Skeletal muscle tissue (tissue), 4 donors: ENCODE measurements around the gene CASTOR1. TPM values are rescaled to one million over a fixed set of nuclear protein-coding genes. Genes with fewer than 3 reads are reported as not detected.

Source experiments
- H3K27ac ChIP-seq: one replicate; pipeline ENCODE4 v1.7.0; 2013; ENCODE audit warnings: mild to moderate bottlenecking, low read depth, low read length, inconsistent platforms
- H3K27me3 ChIP-seq, 3 donors: one replicate each; pipeline ENCODE4 v1.7.0; 2013; ENCODE audit warnings: low read length in 3 of 3; ENCODE audit not compliant: control insufficient read depth in 3 of 3, insufficient read depth in 3 of 3
- H3K36me3 ChIP-seq, 3 donors: one replicate each; pipeline ENCODE4 v1.7.0; 2013; ENCODE audit warnings: low read length in 3 of 3; ENCODE audit not compliant: control insufficient read depth in 3 of 3, insufficient read depth in 3 of 3
- H3K4me1 ChIP-seq, 3 donors: one replicate each; pipeline ENCODE4 v1.7.0; 2013; ENCODE audit warnings: low read length in 3 of 3, mild to moderate bottlenecking in 3 of 3; ENCODE audit not compliant: control insufficient read depth in 3 of 3, insufficient read depth in 3 of 3
- H3K4me3 ChIP-seq, 3 donors: one replicate each; pipeline ENCODE4 v1.7.0; 2013; ENCODE audit warnings: low read length in 3 of 3
- H3K9ac ChIP-seq, 3 donors: one replicate each; pipeline ENCODE4 v1.7.0; 2013; ENCODE audit warnings: low read length in 3 of 3, mild to moderate bottlenecking in 3 of 3, moderate library complexity in 2 of 3, low read depth in 1 of 3
- H3K9me3 ChIP-seq, 3 donors: one replicate each; pipeline ENCODE4 v1.7.0; 2013; ENCODE audit warnings: low read length in 3 of 3; ENCODE audit not compliant: control insufficient read depth in 3 of 3
- total RNA-seq: library from RNA; depleted of rRNA; stranded (reverse); fragments of >200 nt; gene quantifications from one replicate; pipeline ENCODE4 v1.2.3, GENCODE V29; 2014
- donor health status: Osteomylitis.

Gene CASTOR1
- total RNA-seq, 1 donor from 2014 or later = 2.6 TPM

DNA sequence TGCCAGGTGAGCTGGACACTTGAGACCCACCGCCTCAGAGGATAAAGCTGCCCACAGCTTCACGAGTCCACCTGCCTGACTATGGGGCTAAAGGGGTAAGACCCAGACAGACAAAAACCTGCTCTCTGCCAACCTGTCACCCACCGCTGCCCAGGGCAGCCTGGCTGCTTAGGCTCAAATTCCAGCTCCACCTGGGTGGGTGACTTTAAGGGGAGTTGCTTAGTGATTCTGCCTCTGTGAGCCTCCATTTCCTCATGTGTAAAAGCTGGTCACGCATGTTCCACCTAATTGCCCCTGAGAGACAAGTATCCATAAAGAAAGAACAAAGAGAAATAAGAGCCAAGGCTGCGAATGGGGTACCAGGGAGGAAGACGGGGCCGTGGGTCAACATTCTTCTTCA is 3.7 kb upstream of the CASTOR1 start:
- peaks cover 31 to 37% (median 35%) of the 10 kb centered on the region in 3 donors for H3K4me1 ChIP-seq
- H3K27me3 ChIP-seq = no peaks in the 10 kb centered on the region
- no peak overlapping the region for H3K27ac ChIP-seq
- peaks cover 24 to 34% (median 30%) of the 10 kb centered on the region in 3 donors for H3K36me3 ChIP-seq
- H3K9me3 ChIP-seq = no peaks in the 10 kb centered on the region
- no peak overlapping the region for H3K9ac ChIP-seq
- no peak overlapping the region for H3K4me3 ChIP-seq

DNA sequence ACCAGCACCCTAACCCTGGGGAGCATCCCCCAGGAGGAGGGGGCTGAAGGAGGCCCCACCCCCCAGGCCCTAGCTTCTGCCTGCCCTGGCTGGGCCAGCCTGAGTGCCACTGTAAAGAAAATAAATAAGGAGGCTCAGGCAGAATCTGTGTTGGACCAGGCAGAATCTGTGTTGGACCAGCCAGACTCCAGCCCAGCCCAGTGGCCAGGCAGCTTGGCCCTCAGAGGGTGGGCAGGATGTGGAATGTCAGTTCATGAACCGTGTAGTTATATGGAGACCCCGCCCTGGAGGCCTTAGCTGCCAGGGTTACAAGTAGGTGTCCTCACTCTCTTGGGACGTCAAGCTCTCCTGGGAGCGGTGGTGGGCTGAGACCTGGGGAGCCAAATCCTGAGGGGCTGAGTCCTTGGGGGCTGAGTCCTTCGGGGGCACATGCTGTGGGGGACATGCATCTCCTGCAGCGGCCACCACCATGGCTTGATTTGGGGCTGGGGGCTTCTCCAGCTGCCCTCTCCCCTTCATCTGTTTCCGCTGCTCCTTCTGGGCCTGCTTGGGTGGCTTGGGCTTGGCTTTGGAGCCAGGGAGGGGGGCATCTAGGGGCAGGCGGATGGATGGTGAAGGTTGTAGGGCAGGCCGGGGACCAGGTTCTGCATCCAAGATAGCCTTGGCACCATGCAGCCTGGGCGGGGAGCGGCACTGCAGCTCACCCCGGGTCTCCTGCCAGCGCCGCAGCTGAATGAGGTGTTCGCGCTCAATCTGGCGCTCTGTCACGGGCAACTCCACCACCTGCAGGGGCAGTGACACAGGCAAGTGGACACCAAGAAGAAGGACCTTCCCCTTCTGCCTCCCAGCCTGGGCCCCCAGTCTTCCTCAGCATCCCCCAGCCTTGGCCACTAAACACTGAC is 3.0 kb upstream of the CASTOR1 start:
- Histone ChIP-seq H3K36me3 (peaks cover 20 to 28% (median 27%) of the 10 kb centered on the region in 3 donors), H3K9ac (peak overlapping the region in 1 of 3 donors; percentile 8), H3K4me1 (peaks cover 35 to 41% (median 37%) of the 10 kb centered on the region in 3 donors), H3K4me3 (no peak overlapping the region), H3K27me3 (no peaks in the 10 kb centered on the region), H3K9me3 (no peaks in the 10 kb centered on the region), H3K27ac (peak overlapping the region; percentile 71)

DNA sequence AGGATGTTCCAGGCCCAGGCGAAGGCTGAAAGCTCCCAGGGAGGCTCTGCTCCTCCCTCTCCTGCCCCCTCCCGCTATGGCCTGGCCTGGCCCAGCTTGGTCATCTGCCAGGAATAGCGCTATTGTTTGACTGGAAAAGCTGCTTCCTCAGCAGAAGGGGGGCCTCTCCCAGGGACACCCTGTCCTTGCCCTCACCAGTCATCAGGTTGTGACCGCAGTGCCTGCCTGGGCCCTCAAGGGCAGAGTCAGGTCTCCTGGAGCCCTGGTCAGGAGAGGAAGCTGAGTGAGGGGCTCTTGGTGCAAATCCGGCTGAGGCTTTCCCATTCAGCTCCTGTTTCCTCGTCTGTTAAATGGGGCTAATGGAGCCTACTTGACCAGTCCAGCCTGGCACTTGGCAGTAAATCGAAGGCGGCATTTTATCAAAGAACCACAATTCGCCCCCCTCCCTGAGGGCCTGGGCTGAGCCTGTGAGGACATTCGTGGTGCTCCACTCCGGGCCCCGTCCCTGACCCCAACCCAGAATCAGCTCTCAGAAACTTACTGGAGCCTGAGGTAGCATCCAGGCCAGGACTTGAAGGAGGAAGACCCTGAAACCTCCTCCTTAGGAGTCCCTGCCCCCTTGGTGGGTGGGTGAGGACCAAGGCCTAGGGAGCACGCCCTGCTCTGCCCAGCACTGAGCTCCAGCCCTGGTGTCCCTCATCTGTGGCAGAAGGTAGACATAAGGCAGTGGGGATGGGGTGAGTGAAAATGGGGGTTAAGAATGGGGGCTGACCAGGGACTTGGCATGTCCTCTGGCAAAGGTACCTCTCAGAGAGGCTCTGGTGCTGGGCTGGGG is 2.0 kb upstream of the CASTOR1 start:
- Histone ChIP-seq H3K4me1 (peaks cover 35 to 43% (median 37%) of the 10 kb centered on the region in 3 donors), H3K9ac (peak overlapping the region in 1 of 3 donors; percentile 70), H3K9me3 (no peaks in the 10 kb centered on the region), H3K36me3 (peaks cover 18 to 23% (median 22%) of the 10 kb centered on the region in 3 donors), H3K27ac (peak overlapping the region; percentile 71), H3K4me3 (peak overlapping the region in 1 of 3 donors; percentile 35), H3K27me3 (no peaks in the 10 kb centered on the region)

DNA sequence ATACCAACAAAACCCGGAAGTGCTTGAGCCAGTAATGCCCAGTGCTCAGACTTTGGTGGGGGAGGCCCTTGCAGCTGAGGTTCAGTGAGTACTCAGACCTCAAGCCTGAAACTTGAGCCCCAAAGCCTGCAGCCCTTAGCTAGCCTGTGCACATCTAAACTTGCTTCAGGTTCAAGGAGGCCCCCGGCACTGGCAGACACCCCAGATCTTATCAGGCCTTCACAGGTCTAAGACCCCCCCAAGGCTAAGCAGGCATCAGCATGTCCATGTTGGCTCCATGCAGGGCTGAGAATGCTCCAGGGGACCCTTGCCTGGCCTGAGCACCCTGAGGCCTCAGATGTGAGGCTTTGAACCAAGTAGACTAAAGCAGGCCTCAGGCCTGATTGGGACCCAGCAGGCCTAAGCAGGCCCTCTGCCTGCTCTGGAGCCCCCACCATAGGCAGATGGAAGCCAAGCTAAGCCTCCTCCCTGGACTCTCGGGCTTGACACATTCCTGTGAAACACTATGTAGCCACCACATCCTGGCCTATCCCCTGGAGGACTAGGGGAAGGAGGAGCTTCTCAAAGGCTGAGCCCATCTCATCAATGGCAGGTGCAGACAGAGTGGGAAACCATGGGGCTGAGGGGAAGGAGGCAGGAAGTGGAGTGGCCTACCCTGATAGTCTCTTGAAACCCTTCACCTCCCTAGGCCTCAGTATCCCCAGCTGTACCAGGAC is 1.2 kb upstream of the CASTOR1 start:
- Histone ChIP-seq H3K9me3 (no peaks in the 10 kb centered on the region), H3K4me1 (peaks cover 35 to 43% (median 37%) of the 10 kb centered on the region in 3 donors), H3K9ac (peak overlapping the region in 2 of 3 donors; percentile 50 to 70), H3K27me3 (no peaks in the 10 kb centered on the region), H3K4me3 (peak overlapping the region; percentile 71 to 83 (median 81)), H3K36me3 (peaks cover 18 to 22% (median 19%) of the 10 kb centered on the region in 3 donors), H3K27ac (peak overlapping the region; percentile 71)

DNA sequence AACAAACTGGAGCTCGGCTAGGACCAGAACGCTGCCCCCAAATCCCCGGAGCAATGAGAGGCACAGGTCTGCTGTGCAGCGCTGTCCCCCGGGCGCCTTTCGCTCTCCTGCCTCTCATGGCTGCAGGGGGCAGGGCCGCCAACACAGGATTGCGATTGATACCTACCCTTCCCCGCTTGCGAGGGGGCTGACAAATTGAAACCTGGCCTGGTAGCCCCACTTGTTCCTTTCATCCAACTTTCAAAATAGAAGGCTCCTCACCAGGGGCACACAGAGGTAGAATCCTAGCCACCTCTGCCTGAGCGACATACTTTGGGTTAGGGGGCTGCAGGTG is 642 bp upstream of the CASTOR1 start:
- no peaks in the 10 kb centered on the region for H3K27me3 ChIP-seq
- H3K4me1 ChIP-seq = peaks cover 35 to 43% (median 37%) of the 10 kb centered on the region in 3 donors
- peak overlapping the region; percentile 71 to 83 (median 81) for H3K4me3 ChIP-seq
- H3K36me3 ChIP-seq = peaks cover 16 to 19% (median 18%) of the 10 kb centered on the region in 3 donors
- no peaks in the 10 kb centered on the region for H3K9me3 ChIP-seq
- H3K9ac ChIP-seq = peak overlapping the region; percentile 50 to 72 (median 70)
- H3K27ac ChIP-seq = peak overlapping the region; percentile 71

DNA sequence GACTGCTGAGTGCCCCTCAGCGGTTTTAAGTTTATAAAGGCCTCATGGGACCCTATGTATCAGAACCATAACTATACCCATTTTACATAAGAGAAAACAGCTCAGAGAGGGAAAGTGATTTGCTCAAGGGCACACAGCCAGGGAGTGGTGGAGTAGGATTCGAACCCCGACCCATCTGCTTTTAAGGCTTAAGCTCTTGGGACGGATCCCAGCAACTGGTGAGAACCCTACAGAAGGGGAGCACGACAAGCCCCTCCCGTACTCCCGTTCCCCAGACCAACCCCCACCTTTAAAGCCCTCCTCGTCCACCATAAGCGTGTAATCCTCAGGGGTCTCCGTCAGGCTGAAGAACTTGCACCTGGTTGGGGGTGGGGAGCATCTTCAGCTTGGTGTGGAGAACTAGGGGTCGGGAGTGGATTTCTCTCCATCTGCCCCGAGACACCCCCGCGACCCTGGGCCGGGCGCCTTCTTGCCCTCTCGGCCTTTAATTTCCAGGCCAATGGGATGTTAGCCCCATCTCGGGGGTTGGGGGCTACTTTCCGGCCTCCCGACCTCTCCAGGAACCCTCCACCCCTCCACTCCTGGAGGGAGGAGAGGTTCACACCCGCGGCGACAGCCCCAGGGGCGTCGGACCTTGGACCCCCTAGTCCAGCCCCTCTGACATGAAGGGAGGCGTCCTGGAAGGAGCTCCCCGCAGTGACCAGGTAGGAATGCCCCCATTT is 725 bp downstream of the CASTOR1 start:
- H3K27ac ChIP-seq = peak overlapping the region; percentile 67
- peak overlapping the region; percentile 74 to 83 (median 81) for H3K4me3 ChIP-seq
- peaks cover 35 to 43% (median 37%) of the 10 kb centered on the region in 3 donors for H3K4me1 ChIP-seq
- peaks cover 7 to 11% (median 10%) of the 10 kb centered on the region in 3 donors for H3K36me3 ChIP-seq
- H3K27me3 ChIP-seq = no peaks in the 10 kb centered on the region
- H3K9ac ChIP-seq = peak overlapping the region; percentile 65 to 86 (median 80)
- H3K9me3 ChIP-seq = no peaks in the 10 kb centered on the region

DNA sequence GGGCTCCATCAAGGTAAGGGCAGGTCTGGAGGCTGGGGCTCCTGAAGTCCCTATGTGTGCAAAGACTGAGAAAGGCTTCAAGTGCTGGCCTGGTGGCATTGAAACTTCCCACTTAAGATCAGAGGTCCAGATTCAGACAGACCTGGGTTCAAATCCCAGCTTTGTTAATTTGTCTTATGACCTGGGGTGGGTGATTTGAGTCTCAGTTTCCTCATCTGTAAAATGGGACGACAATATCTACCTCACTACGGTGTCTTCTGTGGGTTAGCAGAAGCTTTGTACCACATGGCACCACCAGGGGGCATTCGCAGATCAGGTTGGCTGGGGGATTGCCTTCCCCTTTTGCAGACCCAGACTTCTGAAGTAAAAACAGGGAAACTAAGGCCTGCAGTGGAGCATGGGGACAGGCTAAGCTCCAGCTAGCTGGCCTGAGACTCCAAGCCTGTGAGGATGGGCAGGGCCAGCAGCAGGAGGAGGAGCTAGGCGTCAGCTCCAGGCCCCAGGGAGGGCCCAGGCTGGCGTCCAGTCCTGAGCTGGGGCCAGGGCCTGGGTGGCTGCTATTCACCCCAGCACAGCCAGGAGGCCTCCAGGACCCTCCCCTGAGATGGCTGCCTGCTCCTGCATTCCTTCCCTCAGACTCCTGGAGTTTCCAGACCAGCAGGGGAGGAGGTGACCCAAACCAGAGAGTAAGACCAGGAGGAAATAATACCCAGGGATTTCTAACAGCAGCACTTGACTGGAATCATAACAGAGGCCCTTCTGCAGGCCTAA is 1.5 kb downstream of the CASTOR1 start:
- Histone ChIP-seq H3K4me1 (peaks cover 35 to 43% (median 37%) of the 10 kb centered on the region in 3 donors), H3K27me3 (no peaks in the 10 kb centered on the region), H3K4me3 (peak overlapping the region; percentile 74 to 83 (median 81)), H3K36me3 (peaks cover under 1 to 5% (median 2%) of the 10 kb centered on the region in 3 donors), H3K9ac (peak overlapping the region in 2 of 3 donors; percentile 60 to 80), H3K9me3 (no peaks in the 10 kb centered on the region), H3K27ac (peak overlapping the region; percentile 67)

DNA sequence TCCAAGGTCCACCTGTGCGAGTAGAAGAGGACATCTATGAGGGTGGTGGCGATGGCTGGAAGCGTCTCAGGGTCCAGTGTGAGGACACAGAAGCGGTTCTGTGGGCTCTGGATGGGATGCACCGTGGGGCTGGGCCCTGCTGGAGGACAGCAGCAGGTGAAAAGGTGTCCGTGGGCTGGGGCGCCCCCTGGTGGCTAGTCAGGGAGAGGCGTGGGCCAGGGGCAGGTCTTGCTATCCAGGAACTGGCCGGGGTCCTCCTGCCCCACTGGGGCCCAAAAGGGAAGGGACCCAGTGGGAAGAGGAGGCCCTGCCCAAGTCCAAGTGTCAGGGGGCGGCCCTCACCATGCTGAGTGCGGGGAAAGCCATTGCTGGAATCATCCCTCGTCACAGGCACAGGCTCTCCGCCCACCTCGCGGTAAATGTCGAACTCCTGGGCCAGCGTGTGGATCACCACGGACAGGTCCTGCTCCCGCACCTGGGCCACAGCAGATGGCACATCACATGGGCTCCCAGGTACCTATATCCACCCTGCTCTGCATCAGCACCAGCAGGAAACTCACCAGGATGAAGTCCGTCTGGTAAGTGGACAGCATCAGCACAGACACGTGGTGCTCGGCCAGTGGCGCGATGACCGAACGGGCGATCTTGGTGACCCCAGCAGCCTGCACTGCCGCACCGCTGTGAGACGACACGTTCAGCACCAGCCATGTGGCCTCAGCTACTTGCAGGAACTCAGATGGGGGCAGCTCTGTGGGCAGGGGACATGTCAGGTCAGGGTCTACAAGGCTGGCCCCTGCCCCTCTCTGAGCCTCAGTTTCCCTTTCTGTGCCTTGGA is 2.3 kb downstream of the CASTOR1 start:
- Histone ChIP-seq H3K27me3 (no peaks in the 10 kb centered on the region), H3K27ac (no peak overlapping the region), H3K4me3 (no peak overlapping the region), H3K9me3 (no peaks in the 10 kb centered on the region), H3K4me1 (peaks cover 35 to 38% (median 36%) of the 10 kb centered on the region in 3 donors), H3K36me3 (no peaks in the 10 kb centered on the region), H3K9ac (no peak overlapping the region)
